HepG2 (cell line): ENCODE data around the gene SIGLEC10. TPM values are rescaled to one million over a fixed set of nuclear protein-coding genes. Genes with fewer than 3 reads are reported as not detected.

Source experiments
- CREB1 ChIP-seq, 2 experiments: fragments of 450-650 bp in 1 of 2; IDR thresholded peaks; 2 replicates each; pipeline ENCODE4 v1.6.1; 2016 to 2017; ENCODE audit warnings: control low read depth in 1 of 2, mild to moderate bottlenecking in 1 of 2, missing compliant biosample characterization in 1 of 2, missing genetic modification characterization in 1 of 2
- EP300 ChIP-seq, 3 experiments: sonication (generic) in 1 of 3; formaldehyde crosslinking in 1 of 3; IDR thresholded peaks; 2 replicates each; pipeline versions ENCODE4 v1.5.1 to v1.6.1; 2011 to 2020; ENCODE audit warnings: low read depth in 2 of 3, low read length in 2 of 3, borderline replicate concordance in 1 of 3, improper control_type of control experiment in 1 of 3, mild to moderate bottlenecking in 1 of 3, missing genetic modification reagents in 1 of 3, moderate library complexity in 1 of 3
- ERF ChIP-seq: IDR thresholded peaks from 2 replicates; pipeline ENCODE4 v1.6.1; 2018; ENCODE audit warnings: missing biosample characterization, missing genetic modification reagents
- FOXM1 ChIP-seq: sonication (generic); formaldehyde crosslinking; IDR thresholded peaks from 2 replicates; pipeline ENCODE4 v1.5.0; 2020; ENCODE audit warnings: missing genetic modification reagents
- HOXA5 ChIP-seq: sonication (generic); formaldehyde crosslinking; IDR thresholded peaks from 2 replicates; pipeline ENCODE4 v1.4.0; 2020; ENCODE audit warnings: missing genetic modification reagents
- KMT2B ChIP-seq: IDR thresholded peaks from 2 replicates; pipeline ENCODE4 v1.6.1; 2016; ENCODE audit warnings: missing genetic modification reagents, missing compliant biosample characterization
- LCORL ChIP-seq, 2 experiments: fragments of 450-650 bp in 1 of 2; sonication (generic) in 1 of 2; formaldehyde crosslinking in 1 of 2; IDR thresholded peaks; 2 replicates each; pipeline versions ENCODE4 v1.5.0 to v1.6.1; 2017 to 2020; ENCODE audit warnings: antibody characterized with exemption in 1 of 2, missing genetic modification reagents in 1 of 2
- MED8 ChIP-seq: sonication (generic); formaldehyde crosslinking; IDR thresholded peaks from 2 replicates; pipeline ENCODE4 v1.8.1; 2023; ENCODE audit warnings: mild to moderate bottlenecking, missing genetic modification reagents; ENCODE audit not compliant: insufficient replicate concordance
- NFRKB ChIP-seq: fragments of 450-650 bp; IDR thresholded peaks from 2 replicates; pipeline ENCODE4 v1.6.1; 2017
- RBM39 ChIP-seq: fragments of 200-400 bp; formaldehyde crosslinking; IDR thresholded peaks from one replicate; pipeline ENCODE4 v1.6.1; 2018; ENCODE audit warnings: antibody characterized with exemption, mild to moderate bottlenecking, low read depth, low read length; ENCODE audit not compliant: poor library complexity, severe bottlenecking
- SNAPC2 ChIP-seq: sonication (generic); formaldehyde crosslinking; IDR thresholded peaks from 2 replicates; pipeline ENCODE4 v1.8.1; 2022; ENCODE audit warnings: mild to moderate bottlenecking, missing genetic modification reagents
- U2AF2 ChIP-seq: fragments of 200-400 bp; formaldehyde crosslinking; IDR thresholded peaks from 2 replicates; pipeline ENCODE4 v1.6.1; 2017; ENCODE audit warnings: low read depth, mild to moderate bottlenecking, low read length
- ZBTB3 ChIP-seq: sonication (generic); formaldehyde crosslinking; IDR thresholded peaks from 2 replicates; pipeline ENCODE4 v1.4.0; 2020; ENCODE audit warnings: low read depth, mild to moderate bottlenecking, moderate library complexity, missing genetic modification reagents, borderline replicate concordance
- ZIK1 ChIP-seq: sonication (generic); formaldehyde crosslinking; IDR thresholded peaks from 2 replicates; pipeline ENCODE4 v1.5.0; 2020; ENCODE audit warnings: mild to moderate bottlenecking, low read depth, missing genetic modification reagents, borderline replicate concordance
- ZNF562 ChIP-seq: sonication (generic); formaldehyde crosslinking; IDR thresholded peaks from 2 replicates; pipeline ENCODE4 v1.8.0; 2022; ENCODE audit warnings: missing genetic modification reagents, borderline replicate concordance
- ZNF678 ChIP-seq: sonication (generic); formaldehyde crosslinking; IDR thresholded peaks from 2 replicates; pipeline ENCODE4 v1.4.0; 2020; ENCODE audit warnings: mild to moderate bottlenecking, missing genetic modification reagents
- ZNF75D ChIP-seq: sonication (generic); formaldehyde crosslinking; IDR thresholded peaks from 2 replicates; pipeline ENCODE4 v1.8.1; 2023; ENCODE audit warnings: missing genetic modification reagents, mild to moderate bottlenecking, borderline replicate concordance
- ZNF781 ChIP-seq: sonication (generic); formaldehyde crosslinking; IDR thresholded peaks from 2 replicates; pipeline ENCODE4 v1.5.1; 2020; ENCODE audit warnings: borderline replicate concordance, mild to moderate bottlenecking, missing genetic modification reagents; ENCODE audit errors: not compliant biosample characterization
- ZNF788 ChIP-seq: sonication (generic); formaldehyde crosslinking; IDR thresholded peaks from 2 replicates; pipeline ENCODE4 v1.5.0; 2020; ENCODE audit warnings: mild to moderate bottlenecking, missing genetic modification reagents, borderline replicate concordance
- ZSCAN21 ChIP-seq: sonication (generic); formaldehyde crosslinking; IDR thresholded peaks from 2 replicates; pipeline ENCODE4 v1.8.0; 2022; ENCODE audit warnings: mild to moderate bottlenecking, missing genetic modification reagents, moderate library complexity, borderline replicate concordance
- polyA plus RNA-seq, 8 experiments: library from polyadenylated mRNA; depleted of rRNA in 3 of 8; stranded (reverse) in 7 of 8; unstranded in 1 of 8; fragments of >200 nt; fragmentation: Illumina TruSeq in 4 of 8; extraction: Trizol in 4 of 8; gene quantifications; 2 replicates each; pipeline versions ENCODE4 v1.2.1 to v1.2.3, GENCODE V29; 2011 to 2016; ENCODE audit warnings: low read depth in 4 of 8, missing spikeins in 1 of 8, mixed read lengths in 1 of 8; ENCODE audit not compliant: insufficient read depth in 1 of 8
- total RNA-seq, 5 experiments: library from RNA; depleted of rRNA; stranded (reverse); fragments of >200 nt; fragmentation: Illumina TruSeq; extraction: Trizol; gene quantifications; 2 replicates each; pipeline ENCODE4 v1.2.3, GENCODE V29; 2016; ENCODE audit warnings: low read depth in 1 of 5
- TF ChIP-seq, protein P1 (sequence below): sonication (generic); formaldehyde crosslinking; IDR thresholded peaks from 2 replicates; pipeline ENCODE4 v1.5.1; 2020; ENCODE audit warnings: mild to moderate bottlenecking, missing genetic modification reagents, moderate library complexity
- TF ChIP-seq, protein P2 (sequence below): sonication (generic); formaldehyde crosslinking; conservative IDR thresholded peaks from 2 replicates; pipeline ENCODE4 v1.4.0; 2020; ENCODE audit warnings: missing genetic modification reagents
- TF ChIP-seq, protein P3 (sequence below), 2 experiments: sonication (generic) in 1 of 2; formaldehyde crosslinking in 1 of 2; IDR thresholded peaks; 2 replicates each; pipeline versions ENCODE4 v1.4.0 to v1.6.1; 2018 to 2020; ENCODE audit warnings: missing genetic modification reagents in 2 of 2, borderline replicate concordance in 1 of 2, low read depth in 1 of 2, mild to moderate bottlenecking in 1 of 2, missing biosample characterization in 1 of 2

SIGLEC10 gene
- total and polyA plus RNA-seq, 2 of the 13 experiments (the other 11 are each of a cell fraction or from before 2014, with no cell fraction given), result not detected

DNA sequence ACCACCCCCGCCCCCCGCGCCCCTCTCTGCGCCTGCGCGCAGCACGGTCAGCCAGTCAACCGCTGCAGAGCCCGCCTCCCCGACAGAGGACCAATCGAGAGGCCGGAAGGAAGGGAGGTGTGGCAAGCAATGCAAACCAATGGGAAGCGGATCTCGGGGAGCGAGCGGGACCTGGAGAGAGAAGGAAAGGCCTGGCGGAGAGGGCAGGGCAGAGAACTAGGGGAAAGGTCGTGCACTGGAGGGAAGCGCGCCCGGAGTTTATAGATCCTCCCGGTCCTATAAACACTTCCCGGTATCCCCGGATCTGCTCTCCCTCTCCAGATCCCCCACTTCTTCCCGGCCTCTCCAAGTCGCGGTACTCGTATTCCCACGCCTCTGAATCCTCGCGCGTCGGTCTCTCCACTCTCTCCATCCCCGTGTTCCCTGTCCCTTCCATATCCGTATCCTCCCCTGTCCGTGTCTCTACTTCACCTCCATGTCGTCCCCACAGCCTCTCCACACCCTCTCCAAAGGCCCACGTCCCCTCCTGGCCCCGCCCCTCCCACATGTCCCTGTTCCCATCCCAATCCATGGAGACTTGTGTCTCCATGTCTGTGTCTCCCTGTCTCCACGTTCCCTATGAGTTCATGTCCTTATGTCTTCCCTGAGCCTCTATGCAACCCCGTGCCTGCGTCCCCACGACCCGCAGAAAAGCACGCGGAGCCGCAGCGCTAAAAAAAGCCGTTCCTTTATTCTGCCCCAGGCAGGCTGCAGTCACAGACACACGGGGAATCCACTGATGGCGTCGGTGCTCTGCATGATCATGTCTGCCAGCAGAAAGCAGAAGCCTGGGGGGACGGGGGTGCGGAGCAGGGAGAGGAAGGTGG lies 50.8 kb downstream of the SIGLEC10 start (continued):
- TF ChIP-seq ZBTB3 (CRISPR knock-in tag), result no peak
- TF ChIP-seq LCORL (IDR thresholded peaks at IDR 0.05), result no peak
- TF ChIP-seq LCORL (CRISPR knock-in tag; IDR thresholded peaks at IDR 0.05), result peak; percentile 9; the same call in 1 of the 2 replicates
- no peak for TF ChIP-seq ZNF562 (CRISPR knock-in tag)
- TF ChIP-seq, protein P1, sequence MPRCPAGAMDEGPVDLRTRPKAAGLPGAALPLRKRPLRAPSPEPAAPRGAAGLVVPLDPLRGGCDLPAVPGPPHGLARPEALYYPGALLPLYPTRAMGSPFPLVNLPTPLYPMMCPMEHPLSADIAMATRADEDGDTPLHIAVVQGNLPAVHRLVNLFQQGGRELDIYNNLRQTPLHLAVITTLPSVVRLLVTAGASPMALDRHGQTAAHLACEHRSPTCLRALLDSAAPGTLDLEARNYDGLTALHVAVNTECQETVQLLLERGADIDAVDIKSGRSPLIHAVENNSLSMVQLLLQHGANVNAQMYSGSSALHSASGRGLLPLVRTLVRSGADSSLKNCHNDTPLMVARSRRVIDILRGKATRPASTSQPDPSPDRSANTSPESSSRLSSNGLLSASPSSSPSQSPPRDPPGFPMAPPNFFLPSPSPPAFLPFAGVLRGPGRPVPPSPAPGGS (CRISPR knock-in tag), result peak; percentile 24; the same call in 1 of the 2 replicates
- no peak for TF ChIP-seq KMT2B (CRISPR knock-in tag)
- TF ChIP-seq U2AF2, result no peak
- TF ChIP-seq ERF (CRISPR knock-in tag), result no peak; the same call in 1 of the 2 replicates
- TF ChIP-seq, protein P2, sequence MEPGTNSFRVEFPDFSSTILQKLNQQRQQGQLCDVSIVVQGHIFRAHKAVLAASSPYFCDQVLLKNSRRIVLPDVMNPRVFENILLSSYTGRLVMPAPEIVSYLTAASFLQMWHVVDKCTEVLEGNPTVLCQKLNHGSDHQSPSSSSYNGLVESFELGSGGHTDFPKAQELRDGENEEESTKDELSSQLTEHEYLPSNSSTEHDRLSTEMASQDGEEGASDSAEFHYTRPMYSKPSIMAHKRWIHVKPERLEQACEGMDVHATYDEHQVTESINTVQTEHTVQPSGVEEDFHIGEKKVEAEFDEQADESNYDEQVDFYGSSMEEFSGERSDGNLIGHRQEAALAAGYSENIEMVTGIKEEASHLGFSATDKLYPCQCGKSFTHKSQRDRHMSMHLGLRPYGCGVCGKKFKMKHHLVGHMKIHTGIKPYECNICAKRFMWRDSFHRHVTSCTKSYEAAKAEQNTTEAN (CRISPR knock-in tag), result no peak
- TF ChIP-seq CREB1 (IDR thresholded peaks at IDR 0.05), result no peak
- no peak for TF ChIP-seq CREB1 (CRISPR knock-in tag; IDR thresholded peaks at IDR 0.05)
- TF ChIP-seq ZNF788 (CRISPR knock-in tag), result peak; percentile 19; the same call in 1 of the 2 replicates
- TF ChIP-seq MED8 (CRISPR knock-in tag), result no peak
- peak; percentile 36; the same call in 1 of the 2 replicates for TF ChIP-seq SNAPC2 (CRISPR knock-in tag)
- peak; percentile 22; the same call in 1 of the 2 replicates for TF ChIP-seq ZSCAN21 (CRISPR knock-in tag)
- no peak for TF ChIP-seq NFRKB
- no peak for TF ChIP-seq FOXM1 (CRISPR knock-in tag)
- TF ChIP-seq ZNF678 (CRISPR knock-in tag), result no peak
- TF ChIP-seq, protein P3, sequence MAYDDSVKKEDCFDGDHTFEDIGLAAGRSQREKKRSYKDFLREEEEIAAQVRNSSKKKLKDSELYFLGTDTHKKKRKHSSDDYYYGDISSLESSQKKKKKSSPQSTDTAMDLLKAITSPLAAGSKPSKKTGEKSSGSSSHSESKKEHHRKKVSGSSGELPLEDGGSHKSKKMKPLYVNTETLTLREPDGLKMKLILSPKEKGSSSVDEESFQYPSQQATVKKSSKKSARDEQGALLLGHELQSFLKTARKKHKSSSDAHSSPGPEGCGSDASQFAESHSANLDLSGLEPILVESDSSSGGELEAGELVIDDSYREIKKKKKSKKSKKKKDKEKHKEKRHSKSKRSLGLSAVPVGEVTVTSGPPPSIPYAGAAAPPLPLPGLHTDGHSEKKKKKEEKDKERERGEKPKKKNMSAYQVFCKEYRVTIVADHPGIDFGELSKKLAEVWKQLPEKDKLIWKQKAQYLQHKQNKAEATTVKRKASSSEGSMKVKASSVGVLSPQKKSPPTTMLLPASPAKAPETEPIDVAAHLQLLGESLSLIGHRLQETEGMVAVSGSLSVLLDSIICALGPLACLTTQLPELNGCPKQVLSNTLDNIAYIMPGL (CRISPR knock-in tag; IDR thresholded peaks at IDR 0.05; ENCODE audit: borderline replicate concordance in 1 of 2, low read depth in 1 of 2), result no peak; a peak in 2 of 4 replicates
- no peak; a peak in 1 of 4 replicates for TF ChIP-seq EP300 (IDR thresholded peaks at IDR 0.05; ENCODE audit: low read depth in 2 of 2, low read length in 2 of 2)
- no peak for TF ChIP-seq EP300 (CRISPR knock-in tag; IDR thresholded peaks at IDR 0.05; ENCODE audit: borderline replicate concordance)
- TF ChIP-seq ZIK1 (CRISPR knock-in tag), result no peak
- no peak for TF ChIP-seq ZNF781 (CRISPR knock-in tag)
- no peak for TF ChIP-seq RBM39
- no peak for TF ChIP-seq ZNF75D (CRISPR knock-in tag)
- no peak; the same call in 1 of the 2 replicates for TF ChIP-seq HOXA5 (CRISPR knock-in tag)
